Bone marrow (tissue), 2 donors: ENCODE data around the gene MAP4.
"Not testable (repeated sequence)": the region's sequence is repeated elsewhere in the genome, so short reads cannot be mapped to it uniquely, and the experiment has no call there.

Experiments used
- DNase-seq, 2 donors: peaks; one replicate each; lab custom pipeline; 2025; lab: John Stamatoyannopoulos, UW

MAP4 gene

GRCh38 chr3:48016301-48016973 is at the start of gene MAP4:
TSS of gene MAP4 (minus strand) at chr3:48016416. CDS start at chr3:47998860, 17,556 bp downstream.
- peak in 1 of 2 donors; percentile 12 for DNase-seq

- DNase-seq: no peak
Measured at GRCh38 chr3:48065035-48065434, 48.8 kb upstream of the MAP4 start.

- DNase-seq: no peak
Measured at GRCh38 chr3:48064292-48064829, 48.1 kb upstream of the MAP4 start.

GRCh38 chr3:48061586-48061985 is 45.4 kb upstream of the MAP4 start:
- DNase-seq: not testable (repeated sequence)

GRCh38 chr3:48058091-48058490 is 41.9 kb upstream of the MAP4 start:
- DNase-seq: no peak

- DNase-seq: no peak
Measured at GRCh38 chr3:48057521-48057920, 41.3 kb upstream of the MAP4 start.

- no peak for DNase-seq
Measured at GRCh38 chr3:48047841-48048464, 31.7 kb upstream of the MAP4 start.

- DNase-seq: no peak
Measured at GRCh38 chr3:48042071-48042760, 26.0 kb upstream of the MAP4 start.

- peak in 1 of 2 donors; percentile 31 for DNase-seq
Measured at GRCh38 chr3:48039487-48040190, 23.4 kb upstream of the MAP4 start.

- no peak for DNase-seq
Measured at GRCh38 chr3:48038971-48039481, 22.8 kb upstream of the MAP4 start.

- no peak for DNase-seq
Measured at GRCh38 chr3:48034000-48034516, 17.8 kb upstream of the MAP4 start.

- DNase-seq: no peak
Measured at GRCh38 chr3:48030188-48030587, 14.0 kb upstream of the MAP4 start.

GRCh38 chr3:48026951-48027908 is 11.0 kb upstream of the MAP4 start:
- no peak for DNase-seq

GRCh38 chr3:48026098-48026497 is 9.9 kb upstream of the MAP4 start:
- no peak for DNase-seq

- no peak for DNase-seq
Measured at GRCh38 chr3:48024401-48024800, 8.2 kb upstream of the MAP4 start.

- no peak for DNase-seq
Measured at GRCh38 chr3:48023377-48023776, 7.2 kb upstream of the MAP4 start.

- no peak for DNase-seq
Measured at GRCh38 chr3:48022178-48022577, 6.0 kb upstream of the MAP4 start.

- DNase-seq: no peak
Measured at GRCh38 chr3:48018841-48019240, 2.6 kb upstream of the MAP4 start.

- DNase-seq: no peak
Measured at GRCh38 chr3:48015431-48016180, 610 bp downstream of the MAP4 start.

GRCh38 chr3:48014358-48014757 is 1.9 kb downstream of the MAP4 start:
- no peak for DNase-seq
